NB4 (cell line): Measurements from ENCODE around the gene WASHC4.

Source experiments
- CTCF ChIP-seq: IDR thresholded peaks from one replicate; pipeline ENCODE4 v1.5.1; 2012; ENCODE audit warnings: low read depth, low read length
- MYC ChIP-seq: IDR thresholded peaks from 2 replicates; pipeline ENCODE4 v1.6.1; 2011; ENCODE audit warnings: low read depth, low read length
- POLR2A ChIP-seq: IDR thresholded peaks from 2 replicates; pipeline ENCODE4 v1.6.1; 2011; ENCODE audit warnings: mild to moderate bottlenecking; ENCODE audit not compliant: insufficient read length; ENCODE audit errors: extremely low read depth
- TF ChIP-seq, protein P1 (sequence below): IDR thresholded peaks from 2 replicates; pipeline ENCODE4 v1.6.1; 2011; ENCODE audit warnings: low read depth, low read length

- TF ChIP-seq CTCF = no peak
- TF ChIP-seq POLR2A = no peak
- TF ChIP-seq, protein P1, sequence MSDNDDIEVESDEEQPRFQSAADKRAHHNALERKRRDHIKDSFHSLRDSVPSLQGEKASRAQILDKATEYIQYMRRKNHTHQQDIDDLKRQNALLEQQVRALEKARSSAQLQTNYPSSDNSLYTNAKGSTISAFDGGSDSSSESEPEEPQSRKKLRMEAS = no peak
- no peak for TF ChIP-seq MYC
Measured at GRCh38 chr12:105141320-105141922, 33.9 kb downstream of the WASHC4 start.
